Activated T-helper 1 cell treated with anti-CD3 and anti-CD28 coated beads, Interleukin-12 subunit alpha, Interleukin-12 subunit beta, Interleukin-2, Interleukin-4 antibody, amounts not matched to agents 30 ng/mL and 10 ng/mL and 1 ng/mL, durations not matched to agents 14 hours and 24 hours and 36 hours (primary cell): Measurements from ENCODE around the gene ANXA2. TPM values are rescaled to one million over a fixed set of nuclear protein-coding genes. Genes with fewer than 3 reads are reported as not detected.
A peak's percentile ranks its signal among the peaks of the same experiment; 100 is the strongest.
"Not testable (repeated sequence)": the region's sequence is repeated elsewhere in the genome, so short reads cannot be mapped to it uniquely, and the experiment has no call there.

Source experiments
- DNase-seq: peaks from one replicate; pipeline ENCODE4 v3.0.0; 2021; ENCODE audit warnings: low spot score
- H3K27ac Mint-ChIP-seq: one replicate; pipeline ENCODE4 v1.8.0; 2021; ENCODE audit warnings: mild to moderate bottlenecking, mixed read lengths
- H3K27me3 Mint-ChIP-seq: one replicate; pipeline ENCODE4 v1.8.0; 2022; ENCODE audit warnings: mild to moderate bottlenecking, moderate library complexity, mixed read lengths; ENCODE audit not compliant: insufficient read depth
- H3K36me3 Mint-ChIP-seq: one replicate; pipeline ENCODE4 v1.8.0; 2021; ENCODE audit warnings: low read depth, mixed read lengths
- H3K4me1 Mint-ChIP-seq: one replicate; pipeline ENCODE4 v1.8.0; 2021; ENCODE audit warnings: low read depth, mixed read lengths
- H3K4me3 Mint-ChIP-seq: one replicate; pipeline ENCODE4 v1.8.0; 2021; ENCODE audit warnings: mild to moderate bottlenecking, moderate library complexity, mixed read lengths
- H3K9me3 Mint-ChIP-seq: one replicate; pipeline ENCODE4 v1.8.0; 2021; ENCODE audit warnings: mixed read lengths
- intact Hi-C: fragments of 100-400 bp; cut with micrococcal nuclease; formaldehyde crosslinking; loops from one replicate; pipeline ENCODE4 v1.15.1; 2024
- total RNA-seq: library from RNA; stranded (reverse); gene quantifications from 2 replicates; pipeline ENCODE4 v1.2.3, GENCODE V29; 2022

The ANXA2 gene
- total RNA-seq, 1 donor from 2014 or later, result 247 TPM

DNA sequence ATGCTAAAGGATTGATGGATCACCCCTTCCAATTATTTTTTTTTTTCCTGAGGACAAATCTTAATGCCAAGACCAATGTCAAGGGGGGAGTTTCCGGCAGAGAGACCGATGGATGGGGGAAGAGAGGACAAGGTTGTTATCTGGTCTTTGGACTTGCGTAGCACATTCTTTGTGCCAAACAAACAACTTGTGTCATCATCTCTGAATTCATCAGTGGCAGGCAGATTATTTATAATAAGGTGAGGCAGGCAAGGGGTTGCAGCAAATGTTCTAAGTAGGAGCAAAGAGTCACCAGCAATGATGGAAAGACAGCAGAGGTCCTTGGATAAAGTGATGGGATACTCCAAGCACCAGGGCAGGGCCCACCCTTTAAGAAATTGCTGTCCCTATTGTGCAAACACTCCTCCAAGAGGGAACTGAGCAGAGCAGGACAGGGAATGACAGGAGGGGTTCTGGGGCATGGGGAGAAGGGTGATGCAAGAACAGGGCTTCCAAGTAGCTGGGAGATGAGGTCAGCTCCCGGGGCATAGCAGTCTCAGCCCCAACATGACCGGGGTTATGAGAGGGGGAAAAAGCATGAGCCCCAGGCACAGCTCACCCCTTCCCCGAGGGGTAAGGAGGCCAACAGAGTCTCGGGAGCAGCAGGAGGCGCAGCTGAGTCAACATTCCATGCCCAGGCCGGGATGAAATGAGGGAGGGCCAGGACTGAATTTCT, 57.4 kb downstream of the ANXA2 start:
- Mint-ChIP-seq H3K36me3 (peaks cover 7% of the 10 kb centered on the region), H3K4me3 (no peak overlapping the region), H3K27me3 (peaks cover 5% of the 10 kb centered on the region), H3K4me1 (no peaks in the 10 kb centered on the region), H3K9me3 (no peaks in the 10 kb centered on the region), H3K27ac (no peak overlapping the region)
- DNase-seq, result no peak
- intact Hi-C loops, result no loop called here

DNA sequence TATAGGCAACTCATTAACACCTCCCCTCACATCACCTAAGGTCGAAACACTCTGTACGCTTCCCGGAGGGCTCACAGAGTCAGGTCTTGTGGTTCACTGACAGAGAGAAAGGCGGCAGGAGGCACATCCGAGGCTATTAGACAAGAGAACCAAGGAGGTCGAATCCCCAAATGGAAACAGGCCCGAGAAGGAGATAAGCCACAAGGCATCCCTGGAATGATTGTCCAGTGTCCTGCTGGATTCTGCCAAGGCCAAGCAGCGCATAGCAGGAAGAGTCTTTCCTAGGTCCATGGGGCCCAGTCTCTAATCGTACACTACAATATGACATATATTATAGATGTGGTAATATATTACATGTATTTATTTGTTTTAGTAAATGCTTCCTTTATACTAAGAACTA, 58.5 kb downstream of the ANXA2 start:
- no peak for DNase-seq
- Mint-ChIP-seq H3K27ac (no peak overlapping the region), H3K4me3 (no peak overlapping the region), H3K9me3 (no peaks in the 10 kb centered on the region), H3K27me3 (peaks cover 14% of the 10 kb centered on the region), H3K36me3 (peaks cover 4% of the 10 kb centered on the region), H3K4me1 (no peaks in the 10 kb centered on the region)
- intact Hi-C loops, result no loop called here

DNA sequence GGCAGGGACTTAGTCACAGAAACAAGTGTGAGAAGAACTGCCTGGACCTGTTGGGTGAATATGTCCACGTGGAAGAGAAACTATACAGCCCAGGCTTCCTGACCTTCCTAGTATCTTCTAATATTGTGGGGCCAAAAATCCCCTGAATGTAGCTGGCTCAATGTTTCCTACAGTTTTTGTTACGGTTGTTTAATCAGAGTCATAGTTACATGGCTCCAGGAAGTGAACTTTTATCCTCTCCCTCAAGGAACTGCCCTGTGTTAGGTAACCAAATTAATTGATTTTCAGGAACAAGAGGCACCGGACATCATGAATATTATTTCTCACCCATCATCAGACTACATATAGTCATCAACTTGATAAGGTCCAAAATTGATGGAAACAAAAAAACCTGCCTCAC, 59.0 kb downstream of the ANXA2 start:
- Mint-ChIP-seq H3K36me3 (peaks cover 1% of the 10 kb centered on the region), H3K4me1 (no peaks in the 10 kb centered on the region), H3K27me3 (peaks cover 19% of the 10 kb centered on the region), H3K4me3 (no peak overlapping the region), H3K27ac (no peak overlapping the region), H3K9me3 (no peaks in the 10 kb centered on the region)
- DNase-seq, result no peak
- intact Hi-C loops, result no loop called here

DNA sequence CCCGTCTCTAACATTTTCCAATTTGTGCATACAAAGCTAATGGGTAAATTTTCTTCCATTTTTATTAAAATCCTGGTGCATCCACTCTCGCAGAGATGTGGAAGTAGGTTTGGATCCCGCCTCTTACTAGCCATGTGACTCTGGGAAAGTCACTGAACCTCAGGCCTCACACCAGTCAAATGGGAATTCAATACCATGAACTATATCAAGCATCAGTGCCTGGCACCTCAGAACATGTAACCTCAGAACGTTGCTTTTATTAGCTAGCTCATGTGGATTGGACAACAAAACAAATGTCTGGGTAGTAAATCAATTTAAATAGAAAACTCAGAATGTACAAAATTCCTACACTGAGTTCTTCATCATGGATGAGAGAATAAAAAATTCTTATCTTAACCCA, 60.7 kb downstream of the ANXA2 start:
- Mint-ChIP-seq H3K4me1 (no peaks in the 10 kb centered on the region), H3K27me3 (peaks cover 32% of the 10 kb centered on the region), H3K4me3 (no peak overlapping the region), H3K36me3 (no peaks in the 10 kb centered on the region), H3K9me3 (no peaks in the 10 kb centered on the region), H3K27ac (no peak overlapping the region)
- DNase-seq, result no peak
- intact Hi-C loops, result no loop called here

DNA sequence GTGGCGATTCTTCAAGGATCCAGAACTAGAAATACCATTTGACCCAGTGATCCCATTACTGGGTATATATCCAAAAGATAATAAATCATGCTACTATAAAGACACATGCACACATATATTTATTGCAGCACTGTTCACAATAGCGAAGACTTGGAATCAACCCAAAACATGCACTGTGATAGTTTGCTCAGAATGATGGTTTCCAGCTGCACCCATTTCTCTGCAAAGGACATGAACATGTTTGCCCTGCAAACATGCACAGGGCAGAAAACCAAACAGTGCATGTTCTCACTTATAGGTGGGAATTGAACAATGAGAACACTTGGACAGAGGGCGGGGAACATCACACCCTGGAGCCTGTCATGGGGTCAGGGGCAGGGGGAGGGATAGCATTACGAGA, 62.5 kb downstream of the ANXA2 start:
- intact Hi-C loops, H3K4me1 Mint-ChIP-seq, H3K9me3 Mint-ChIP-seq, DNase-seq, H3K36me3 Mint-ChIP-seq, H3K4me3 Mint-ChIP-seq, H3K27ac Mint-ChIP-seq: not testable (repeated sequence)
- H3K27me3 Mint-ChIP-seq, result peaks cover 42% of the 10 kb centered on the region

DNA sequence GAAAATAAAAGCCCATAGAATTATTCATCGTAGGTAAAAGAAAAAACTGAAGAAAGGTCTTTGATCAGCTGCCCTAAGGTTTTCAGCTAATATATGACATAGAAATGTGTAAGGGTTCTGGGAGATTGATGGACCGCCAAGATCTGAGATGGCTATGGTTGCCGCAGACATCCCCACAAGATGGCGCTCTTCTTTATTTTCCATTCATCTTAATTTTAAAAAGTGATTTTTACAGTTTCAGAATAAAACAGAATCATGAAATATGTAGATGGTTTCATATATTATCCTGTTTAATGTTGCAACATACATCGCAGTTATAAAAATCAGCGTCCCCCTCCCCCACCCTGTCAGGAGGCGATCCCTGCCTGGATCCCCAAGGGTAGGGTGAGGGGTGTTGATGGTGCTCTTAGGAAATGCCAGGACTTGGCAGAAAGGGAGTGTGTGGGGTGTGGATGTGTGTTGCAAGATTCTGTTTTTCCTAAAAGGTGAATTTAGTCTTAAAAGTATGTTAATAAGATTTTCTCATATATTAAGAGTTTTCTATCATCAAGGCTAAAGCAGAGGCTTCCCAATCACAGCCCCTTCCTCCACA, 68.8 kb downstream of the ANXA2 start:
- Mint-ChIP-seq H3K9me3 (no peaks in the 10 kb centered on the region), H3K27ac (no peak overlapping the region), H3K4me3 (no peak overlapping the region), H3K27me3 (peaks cover 67% of the 10 kb centered on the region), H3K36me3 (no peaks in the 10 kb centered on the region), H3K4me1 (peaks cover 7% of the 10 kb centered on the region)
- DNase-seq, result no peak
- intact Hi-C loops, result loop anchor here (1.0 to 10.0 kb wide), 4 partner anchors 114 to 1506 kb away; no protein-coding TSS in a partner anchor

DNA sequence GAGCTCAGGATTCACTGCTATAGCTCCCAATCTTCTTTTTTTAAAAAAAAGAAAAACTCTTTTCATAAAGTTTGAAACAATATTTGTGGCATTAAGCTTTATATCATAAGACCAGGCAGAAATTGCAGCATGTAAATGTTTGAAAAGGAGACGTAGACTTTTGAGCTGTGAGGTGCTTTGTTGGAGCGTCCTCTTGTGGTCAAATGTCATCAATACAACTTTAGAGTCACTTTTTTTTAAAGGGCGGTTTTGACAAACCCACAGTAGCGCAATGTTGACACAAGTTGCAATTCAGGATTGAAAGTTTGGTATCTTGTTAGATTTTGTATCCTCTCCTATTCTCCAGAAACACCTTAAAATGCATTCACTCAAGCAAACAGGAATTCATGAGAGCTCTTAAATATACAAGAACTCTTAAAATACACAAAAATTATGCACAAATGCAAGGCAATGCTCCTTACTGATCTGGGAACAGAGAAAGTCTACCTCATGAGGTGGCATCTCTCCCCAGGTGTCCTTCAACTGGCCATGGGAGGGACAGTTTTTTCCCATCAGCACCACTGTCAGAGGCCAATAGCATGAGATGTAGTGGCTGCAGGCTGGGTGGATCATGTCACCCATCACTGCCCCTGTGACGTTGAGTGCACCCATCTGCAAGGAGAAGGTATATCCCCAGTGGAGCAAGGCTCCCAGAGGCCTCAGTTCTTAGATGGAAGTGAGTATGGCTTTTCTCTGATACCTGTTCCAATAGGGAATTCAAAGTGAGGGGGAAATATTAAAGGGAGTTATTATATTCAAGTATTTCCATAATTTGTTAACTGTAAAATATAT, 70.7 kb downstream of the ANXA2 start:
- DNase-seq, result peak; percentile 13
- Mint-ChIP-seq H3K4me3 (no peak overlapping the region), H3K27ac (no peak overlapping the region), H3K36me3 (no peaks in the 10 kb centered on the region), H3K9me3 (no peaks in the 10 kb centered on the region), H3K27me3 (peaks cover 56% of the 10 kb centered on the region), H3K4me1 (peaks cover 7% of the 10 kb centered on the region)
- intact Hi-C loops, result loop anchor here (1.0 to 10.0 kb wide), 8 partner anchors 112 to 1508 kb away; no protein-coding TSS in a partner anchor

DNA sequence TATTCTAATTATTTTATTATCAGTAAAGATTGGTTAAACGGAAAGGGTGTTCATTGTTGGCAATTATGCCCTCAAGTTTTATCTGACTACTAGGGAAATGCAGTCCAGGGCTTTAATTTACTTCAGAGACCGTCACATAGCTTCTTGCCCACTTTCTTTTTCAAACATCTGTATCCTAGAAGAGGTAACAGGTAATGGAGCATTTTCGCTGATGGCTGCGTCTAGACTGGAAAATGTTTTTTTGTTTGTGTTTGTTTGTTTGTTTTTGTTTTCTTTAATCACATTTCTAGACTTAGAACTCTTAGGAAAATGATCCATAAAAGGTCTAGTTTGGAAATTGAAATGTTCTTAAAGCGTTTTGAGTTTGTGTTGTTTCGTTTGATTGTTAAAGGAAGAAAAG, 71.4 kb downstream of the ANXA2 start:
- no peaks in the 10 kb centered on the region for H3K36me3 Mint-ChIP-seq
- H3K27ac Mint-ChIP-seq, result no peak overlapping the region

DNA sequence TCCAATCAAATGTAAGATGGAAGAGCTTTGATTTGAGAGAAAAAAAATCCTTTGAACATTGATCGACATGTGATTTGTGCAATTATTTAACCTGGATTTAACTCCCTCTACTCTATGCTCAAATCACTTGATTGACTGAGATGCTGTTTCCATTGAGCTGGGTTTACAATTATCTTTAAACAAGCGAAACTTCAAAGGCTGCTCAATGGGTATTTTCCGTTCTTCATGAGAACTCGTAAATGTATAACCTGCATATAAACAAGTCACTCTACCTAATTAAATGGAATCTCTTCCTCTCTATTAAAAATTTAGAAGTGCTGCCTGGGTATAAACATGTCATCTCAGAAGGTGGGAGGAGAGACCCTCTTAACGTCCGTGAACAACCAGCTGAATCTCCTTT, 71.9 kb downstream of the ANXA2 start:
- Mint-ChIP-seq H3K4me1 (peaks cover 7% of the 10 kb centered on the region), H3K4me3 (no peak overlapping the region), H3K27me3 (peaks cover 47% of the 10 kb centered on the region), H3K36me3 (no peaks in the 10 kb centered on the region), H3K9me3 (no peaks in the 10 kb centered on the region), H3K27ac (no peak overlapping the region)
- DNase-seq, result no peak
- intact Hi-C loops, result loop anchor here (1.0 to 10.0 kb wide), 8 partner anchors 111 to 1509 kb away; no protein-coding TSS in a partner anchor

More for the DNA sequence above, 71.4 kb downstream of the ANXA2 start:
- Mint-ChIP-seq H3K9me3 (no peaks in the 10 kb centered on the region), H3K27me3 (peaks cover 51% of the 10 kb centered on the region), H3K4me3 (no peak overlapping the region), H3K4me1 (peaks cover 7% of the 10 kb centered on the region)
- no peak for DNase-seq
- intact Hi-C loops, result loop anchor here (1.0 to 10.0 kb wide), 8 partner anchors 112 to 1508 kb away; no protein-coding TSS in a partner anchor

DNA sequence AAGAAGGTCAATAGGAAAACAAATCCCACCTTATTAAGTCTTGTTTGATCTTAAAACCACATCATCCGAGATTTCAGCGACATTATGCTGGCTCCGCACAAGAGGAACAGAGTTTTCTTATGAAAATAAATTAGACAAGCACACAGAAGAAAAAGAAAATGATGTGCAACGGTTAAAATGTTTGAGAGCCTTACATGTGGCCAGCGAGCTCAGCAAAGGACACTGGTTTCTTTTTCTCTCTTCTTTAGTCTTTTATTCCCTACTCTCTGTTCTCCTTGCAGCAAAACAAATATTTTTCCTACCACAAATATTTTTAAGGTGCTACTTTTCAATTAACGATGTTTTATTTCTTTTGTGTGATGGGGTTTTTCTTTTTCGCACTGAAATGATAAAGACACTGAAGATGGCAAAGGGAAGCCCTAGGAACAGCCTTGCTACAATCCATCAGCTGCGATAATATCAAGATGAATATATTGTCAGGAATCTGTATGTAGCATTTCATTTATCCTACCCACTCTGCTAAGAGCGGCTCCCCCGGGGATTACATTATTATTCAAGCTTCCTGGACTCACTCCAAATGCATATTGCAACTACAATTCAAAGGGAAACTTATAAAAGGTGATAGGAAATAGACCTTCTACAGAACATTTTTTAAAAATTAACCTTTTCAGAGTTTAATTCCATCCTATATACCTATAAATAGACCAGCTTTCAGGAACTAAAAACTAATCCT, 72.9 kb downstream of the ANXA2 start:
- Mint-ChIP-seq H3K4me3 (no peak overlapping the region), H3K27ac (no peak overlapping the region), H3K27me3 (peaks cover 44% of the 10 kb centered on the region), H3K36me3 (no peaks in the 10 kb centered on the region), H3K4me1 (peaks cover 7% of the 10 kb centered on the region), H3K9me3 (no peaks in the 10 kb centered on the region)
- intact Hi-C loops, result loop anchor here (5.0 to 10.0 kb wide), 3 partner anchors 110 to 1510 kb away; no protein-coding TSS in a partner anchor
- DNase-seq, result no peak

DNA sequence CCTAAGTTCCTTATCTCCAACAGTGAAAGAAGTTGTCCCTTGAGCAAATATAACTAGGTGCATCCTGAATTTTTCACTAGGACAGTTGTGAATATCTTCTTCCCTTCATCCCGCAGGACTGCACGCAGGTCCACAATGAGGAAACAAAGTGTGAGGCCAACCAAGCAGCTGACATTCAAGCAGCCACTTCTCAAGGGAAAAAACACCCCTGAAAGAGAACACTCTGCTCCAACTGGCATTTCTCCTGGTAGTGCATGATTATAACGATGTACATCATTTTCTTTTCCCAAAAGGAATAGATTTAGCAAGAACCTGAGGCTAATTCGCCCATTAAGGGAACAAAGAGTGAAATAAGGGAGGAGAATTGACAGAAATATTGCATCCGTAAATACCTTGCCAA, 74.5 kb downstream of the ANXA2 start:
- Mint-ChIP-seq H3K27me3 (peaks cover 35% of the 10 kb centered on the region), H3K27ac (no peak overlapping the region)

DNA sequence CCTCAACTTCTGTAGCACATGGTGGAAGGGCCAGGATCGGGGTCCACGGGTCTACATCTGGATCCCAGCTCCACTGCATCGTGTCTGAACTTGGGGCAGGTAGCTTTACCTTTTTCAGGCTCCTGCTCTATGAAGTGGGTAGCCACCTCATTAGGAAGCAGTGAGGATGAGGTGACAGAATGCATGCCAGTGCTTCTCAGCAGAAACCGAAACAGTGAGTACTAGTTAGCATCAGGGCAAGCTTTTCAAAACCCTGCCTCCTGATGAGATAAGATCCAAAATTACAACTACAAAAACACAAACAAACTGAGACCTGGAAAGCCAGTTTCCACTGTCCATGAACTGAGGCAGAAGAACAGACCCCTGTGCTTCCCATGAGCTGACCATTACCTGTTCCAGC, 77.4 kb downstream of the ANXA2 start:
- Mint-ChIP-seq H3K4me1 (no peaks in the 10 kb centered on the region), H3K9me3 (peaks cover 5% of the 10 kb centered on the region), H3K4me3 (no peak overlapping the region), H3K27me3 (peaks cover 18% of the 10 kb centered on the region), H3K27ac (no peak overlapping the region), H3K36me3 (no peaks in the 10 kb centered on the region)
- no peak for DNase-seq
- intact Hi-C loops, result loop anchor here (10.0 kb wide), 2 partner anchors 106 to 1514 kb away; no protein-coding TSS in a partner anchor

More for the DNA sequence above, 74.5 kb downstream of the ANXA2 start:
- intact Hi-C loops, result loop anchor here (10.0 kb wide), 2 partner anchors 109 to 1511 kb away; no protein-coding TSS in a partner anchor
- Mint-ChIP-seq H3K4me1 (peaks cover 7% of the 10 kb centered on the region), H3K36me3 (no peaks in the 10 kb centered on the region), H3K4me3 (no peak overlapping the region), H3K9me3 (no peaks in the 10 kb centered on the region)
- DNase-seq, result no peak
